Osteocyte (in vitro differentiated cells): ENCODE data around the gene RFX3. TPM values are rescaled to one million over a fixed set of nuclear protein-coding genes. Genes with fewer than 3 reads are reported as not detected.

Experiments
- DNase-seq: peaks from one replicate; pipeline ENCODE4 v3.0.0; 2021; ENCODE audit warnings: mixed read lengths; ENCODE audit not compliant: unreplicated experiment; ENCODE audit errors: extremely low spot score
- H3K27ac Mint-ChIP-seq: one replicate; pipeline ENCODE4 v1.8.0; 2021; ENCODE audit warnings: mild to moderate bottlenecking, mixed read lengths; ENCODE audit not compliant: unreplicated experiment
- H3K27me3 Mint-ChIP-seq: one replicate; pipeline ENCODE4 v1.8.0; 2021; ENCODE audit warnings: mixed read lengths; ENCODE audit not compliant: unreplicated experiment
- H3K36me3 Mint-ChIP-seq: one replicate; pipeline ENCODE4 v1.8.0; 2021; ENCODE audit warnings: mixed read lengths; ENCODE audit not compliant: unreplicated experiment
- H3K4me1 Mint-ChIP-seq: one replicate; pipeline ENCODE4 v1.8.0; 2021; ENCODE audit warnings: mixed read lengths; ENCODE audit not compliant: unreplicated experiment
- H3K4me3 Mint-ChIP-seq: one replicate; pipeline ENCODE4 v1.8.0; 2021; ENCODE audit warnings: mild to moderate bottlenecking, moderate library complexity, mixed read lengths; ENCODE audit not compliant: unreplicated experiment
- H3K9me3 Mint-ChIP-seq: one replicate; pipeline ENCODE4 v1.8.0; 2021; ENCODE audit warnings: mixed read lengths; ENCODE audit not compliant: unreplicated experiment
- CTCF ChIP-seq: fragments of 200-600 bp; sonication (generic); IDR thresholded peaks from 2 replicates; pipeline ENCODE4 v1.5.0; 2021; ENCODE audit warnings: antibody characterized with exemption, mild to moderate bottlenecking, moderate library complexity
- total RNA-seq: library from RNA; stranded (reverse); gene quantifications from 2 replicates; pipeline ENCODE4 v1.2.1, GENCODE V29; 2021

RFX3 gene
- total RNA-seq, 1 donor from 2014 or later: 10.0 TPM

GRCh38 chr9:3508521-3509291, 17.1 kb downstream of the RFX3 start:
- Mint-ChIP-seq H3K9me3 (no peaks in the 10 kb centered on the region), H3K4me1 (peaks cover 11% of the 10 kb centered on the region), H3K27me3 (no peaks in the 10 kb centered on the region), H3K4me3 (peak overlapping the region; percentile 8), H3K36me3 (no peaks in the 10 kb centered on the region), H3K27ac (peak overlapping the region; percentile 77)
- no peak for DNase-seq
- TF ChIP-seq CTCF: no peak

GRCh38 chr9:3508078-3508431, 17.7 kb downstream of the RFX3 start:
- Mint-ChIP-seq H3K4me3 (no peak overlapping the region), H3K27ac (peak overlapping the region; percentile 77), H3K9me3 (no peaks in the 10 kb centered on the region), H3K36me3 (no peaks in the 10 kb centered on the region), H3K27me3 (no peaks in the 10 kb centered on the region), H3K4me1 (peaks cover 11% of the 10 kb centered on the region)
- no peak for TF ChIP-seq CTCF
- DNase-seq: no peak

GRCh38 chr9:3507395-3508077, 18.3 kb downstream of the RFX3 start:
- no peak overlapping the region for H3K4me3 Mint-ChIP-seq
- peaks cover 11% of the 10 kb centered on the region for H3K4me1 Mint-ChIP-seq
- H3K27me3 Mint-ChIP-seq: no peaks in the 10 kb centered on the region
- H3K9me3 Mint-ChIP-seq: no peaks in the 10 kb centered on the region
- DNase-seq: no peak
- H3K36me3 Mint-ChIP-seq: no peaks in the 10 kb centered on the region
- TF ChIP-seq CTCF: no peak
- H3K27ac Mint-ChIP-seq: no peak overlapping the region

- TF ChIP-seq CTCF: no peak
- DNase-seq: no peak
- peaks cover 11% of the 10 kb centered on the region for H3K4me1 Mint-ChIP-seq
- no peaks in the 10 kb centered on the region for H3K9me3 Mint-ChIP-seq
- no peak overlapping the region for H3K27ac Mint-ChIP-seq
- no peaks in the 10 kb centered on the region for H3K36me3 Mint-ChIP-seq
- H3K4me3 Mint-ChIP-seq: no peak overlapping the region
- no peaks in the 10 kb centered on the region for H3K27me3 Mint-ChIP-seq
These were observed 19.6 kb downstream of the RFX3 start for GRCh38 chr9:3506164-3506563.

GRCh38 chr9:3502560-3503398, 23.0 kb downstream of the RFX3 start:
- no peaks in the 10 kb centered on the region for H3K36me3 Mint-ChIP-seq
- no peaks in the 10 kb centered on the region for H3K27me3 Mint-ChIP-seq
- no peak overlapping the region for H3K4me3 Mint-ChIP-seq
- peaks cover 16% of the 10 kb centered on the region for H3K4me1 Mint-ChIP-seq
- no peak for TF ChIP-seq CTCF
- no peak for DNase-seq
- no peaks in the 10 kb centered on the region for H3K9me3 Mint-ChIP-seq
- H3K27ac Mint-ChIP-seq: no peak overlapping the region
